HEK293T (cell line): ENCODE data around the gene ATXN7.

Experiments
- ARNT ChIP-seq: fragments of 450-650 bp; IDR thresholded peaks from 2 replicates; pipeline ENCODE4 v1.6.1; 2017; ENCODE audit warnings: mild to moderate bottlenecking
- CTBP1 ChIP-seq: fragments of 450-650 bp; IDR thresholded peaks from 2 replicates; pipeline ENCODE4 v1.6.1; 2016; ENCODE audit warnings: borderline replicate concordance
- ELF4 ChIP-seq: fragments of 450-650 bp; IDR thresholded peaks from 2 replicates; pipeline ENCODE4 v1.6.1; 2017; ENCODE audit warnings: antibody characterized with exemption
- FOXA1 ChIP-seq: fragments of 450-650 bp; IDR thresholded peaks from 2 replicates; pipeline ENCODE4 v1.6.1; 2016; ENCODE audit warnings: mild to moderate bottlenecking
- FOXK2 ChIP-seq: fragments of 450-650 bp; IDR thresholded peaks from 2 replicates; pipeline ENCODE4 v1.6.1; 2016; ENCODE audit warnings: mild to moderate bottlenecking
- FOXM1 ChIP-seq: fragments of 450-650 bp; IDR thresholded peaks from 2 replicates; pipeline ENCODE4 v1.6.1; 2017; ENCODE audit warnings: mild to moderate bottlenecking, borderline replicate concordance
- HDGF ChIP-seq: fragments of 450-650 bp; IDR thresholded peaks from 2 replicates; pipeline ENCODE4 v1.6.1; 2017; ENCODE audit warnings: antibody characterized with exemption, borderline replicate concordance
- L3MBTL2 ChIP-seq: fragments of 450-650 bp; conservative IDR thresholded peaks from 2 replicates; pipeline ENCODE4 v1.6.1; 2016; ENCODE audit warnings: mild to moderate bottlenecking
- LEF1 ChIP-seq: fragments of 450-650 bp; IDR thresholded peaks from 2 replicates; pipeline ENCODE4 v1.6.1; 2017; ENCODE audit warnings: mild to moderate bottlenecking, borderline replicate concordance
- PKNOX1 ChIP-seq: fragments of 450-650 bp; IDR thresholded peaks from 2 replicates; pipeline ENCODE4 v1.6.1; 2016
- SP1 ChIP-seq: fragments of 450-650 bp; IDR thresholded peaks from 2 replicates; pipeline ENCODE4 v1.6.1; 2017
- SUZ12 ChIP-seq: fragments of 450-650 bp; IDR thresholded peaks from 2 replicates; pipeline ENCODE4 v1.6.1; 2016; ENCODE audit warnings: mild to moderate bottlenecking
- TARDBP ChIP-seq: fragments of 450-650 bp; IDR thresholded peaks from 2 replicates; pipeline ENCODE4 v1.6.1; 2016

- TF ChIP-seq ARNT (no peak), ELF4 (no peak), SP1 (no peak), HDGF (no peak), FOXA1 (no peak), FOXM1 (no peak), TARDBP (no peak), CTBP1 (no peak), FOXK2 (no peak), L3MBTL2 (no peak), SUZ12 (no peak), PKNOX1 (no peak), LEF1 (no peak)
Observed at GRCh38 chr3:64003589-64003988, 139.9 kb downstream of the ATXN7 start.
